Gastroesophageal sphincter (tissue), 3 donors: ENCODE data around the gene FOXL3.

Experiments used
- CTCF ChIP-seq, 4 experiments: fragments of 200-600 bp in 2 of 4; fragments of 450-650 bp in 2 of 4; sonication (generic) in 1 of 4; IDR thresholded peaks; one replicate each; pipeline ENCODE4 v1.5.1; 2017 to 2019; ENCODE audit warnings: antibody characterized with exemption in 4 of 4, mild to moderate bottlenecking in 2 of 4, moderate library complexity in 2 of 4
- POLR2A ChIP-seq, 2 donors: fragments of 450-650 bp; IDR thresholded peaks; one replicate each; pipeline ENCODE4 v1.6.1; 2017; ENCODE audit warnings: antibody characterized with exemption in 2 of 2, mild to moderate bottlenecking in 2 of 2, moderate library complexity in 1 of 2
- POLR2AphosphoS5 ChIP-seq: sonication (generic); formaldehyde crosslinking; IDR thresholded peaks from one replicate; pipeline ENCODE4 v1.6.1; 2017; ENCODE audit warnings: antibody characterized with exemption

GRCh38 chr7:255721-256361 is 34.1 kb upstream of the FOXL3 start:
- TF ChIP-seq POLR2AphosphoS5 (no peak), CTCF (IDR thresholded peaks at IDR 0.05) (no peak), POLR2A (IDR thresholded peaks at IDR 0.05) (no peak)
